NCI-H1930 (cell line): ENCODE results near the gene PIGN.

Source experiments
- DNase-seq, 2 experiments: peaks; one replicate each; lab custom pipeline; 2025; lab: John Stamatoyannopoulos, UW

Gene PIGN

GRCh38 chr18:62109676-62110075, 77.2 kb downstream of the PIGN start:
- no peak for DNase-seq

GRCh38 chr18:62107881-62108280, 79.0 kb downstream of the PIGN start:
- no peak for DNase-seq

- DNase-seq, result no peak
Measured at GRCh38 chr18:62106271-62106670, 80.6 kb downstream of the PIGN start.

- no peak for DNase-seq
Measured at GRCh38 chr18:62105376-62105775, 81.5 kb downstream of the PIGN start.

GRCh38 chr18:62102221-62102620, 84.6 kb downstream of the PIGN start:
- DNase-seq, result no peak

- DNase-seq, result no peak
Measured at GRCh38 chr18:62101321-62101721, 85.5 kb downstream of the PIGN start.

GRCh38 chr18:62098960-62099359, 87.9 kb downstream of the PIGN start:
- no peak for DNase-seq

GRCh38 chr18:62097698-62098097, 89.2 kb downstream of the PIGN start:
- DNase-seq, result no peak

GRCh38 chr18:62091487-62092120, 95.3 kb downstream of the PIGN start:
- DNase-seq, result no peak

GRCh38 chr18:62089174-62089573, 97.7 kb downstream of the PIGN start:
- DNase-seq, result no peak

- DNase-seq, result no peak
Measured at GRCh38 chr18:62088156-62088555, 98.7 kb downstream of the PIGN start.

- no peak for DNase-seq
Measured at GRCh38 chr18:62085756-62086155, 101.1 kb downstream of the PIGN start.

- DNase-seq, result no peak
Measured at GRCh38 chr18:62081761-62082294, 105.0 kb downstream of the PIGN start.

GRCh38 chr18:62081248-62081647, 105.6 kb downstream of the PIGN start:
- no peak for DNase-seq

GRCh38 chr18:62080172-62080900, 106.5 kb downstream of the PIGN start:
- no peak for DNase-seq

- no peak for DNase-seq
Measured at GRCh38 chr18:62073461-62074281, 113.2 kb downstream of the PIGN start.

- DNase-seq, result no peak
Measured at GRCh38 chr18:62072370-62072769, 114.5 kb downstream of the PIGN start.

GRCh38 chr18:62071071-62071470, 115.8 kb downstream of the PIGN start:
- no peak for DNase-seq

- DNase-seq, result no peak
Measured at GRCh38 chr18:62070302-62070701, 116.6 kb downstream of the PIGN start.

- DNase-seq, result no peak
Measured at GRCh38 chr18:62069556-62069955, 117.3 kb downstream of the PIGN start.

- no peak for DNase-seq
Measured at GRCh38 chr18:62066102-62066818, 120.6 kb downstream of the PIGN start.

- no peak for DNase-seq
Measured at GRCh38 chr18:62064361-62064760, 122.5 kb downstream of the PIGN start.
